ENCODE results near the gene STEAP1.
"Not testable (repeated sequence)": the region's sequence is repeated elsewhere in the genome, so short reads cannot be mapped to it uniquely, and the experiment has no call there.

STEAP1 gene

DNA sequence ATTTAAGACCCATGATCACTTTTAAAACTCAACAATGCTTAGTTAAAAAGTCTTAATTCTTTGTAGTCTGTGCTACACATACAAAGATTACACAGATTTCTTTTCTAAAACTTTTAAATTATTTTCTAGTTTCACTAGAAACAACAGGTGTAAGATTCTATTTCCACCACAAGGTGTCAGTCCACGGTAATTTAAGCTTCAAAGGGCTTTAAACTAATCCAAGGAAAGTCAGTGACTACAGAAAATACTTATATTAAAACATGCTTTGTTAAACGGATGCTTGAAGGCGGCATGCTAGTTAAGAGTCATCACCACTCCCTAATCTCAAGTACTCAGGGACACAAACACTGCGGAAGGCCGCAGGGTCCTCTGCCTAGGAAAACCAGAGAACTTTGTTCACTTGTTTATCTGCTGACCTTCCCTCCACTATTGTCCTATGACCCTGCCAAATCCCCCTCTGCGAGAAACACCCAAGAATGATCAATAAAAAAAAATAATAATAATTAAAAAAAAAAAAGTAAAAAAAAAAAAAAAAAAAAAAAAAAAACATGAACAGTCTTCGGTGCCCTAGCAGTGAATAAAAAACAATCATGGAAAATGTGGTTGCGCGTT is 1.5 kb upstream of the STEAP1 start:
- H3K4me1 ChIP-seq; H3K4me3 ChIP-seq (ENCODE audit: low read depth, low read length); H3K9me3 ChIP-seq; H3K36me3 ChIP-seq; DNase-seq; H3K27me3 ChIP-seq: not testable (repeated sequence)
- TF ChIP-seq, protein P1, sequence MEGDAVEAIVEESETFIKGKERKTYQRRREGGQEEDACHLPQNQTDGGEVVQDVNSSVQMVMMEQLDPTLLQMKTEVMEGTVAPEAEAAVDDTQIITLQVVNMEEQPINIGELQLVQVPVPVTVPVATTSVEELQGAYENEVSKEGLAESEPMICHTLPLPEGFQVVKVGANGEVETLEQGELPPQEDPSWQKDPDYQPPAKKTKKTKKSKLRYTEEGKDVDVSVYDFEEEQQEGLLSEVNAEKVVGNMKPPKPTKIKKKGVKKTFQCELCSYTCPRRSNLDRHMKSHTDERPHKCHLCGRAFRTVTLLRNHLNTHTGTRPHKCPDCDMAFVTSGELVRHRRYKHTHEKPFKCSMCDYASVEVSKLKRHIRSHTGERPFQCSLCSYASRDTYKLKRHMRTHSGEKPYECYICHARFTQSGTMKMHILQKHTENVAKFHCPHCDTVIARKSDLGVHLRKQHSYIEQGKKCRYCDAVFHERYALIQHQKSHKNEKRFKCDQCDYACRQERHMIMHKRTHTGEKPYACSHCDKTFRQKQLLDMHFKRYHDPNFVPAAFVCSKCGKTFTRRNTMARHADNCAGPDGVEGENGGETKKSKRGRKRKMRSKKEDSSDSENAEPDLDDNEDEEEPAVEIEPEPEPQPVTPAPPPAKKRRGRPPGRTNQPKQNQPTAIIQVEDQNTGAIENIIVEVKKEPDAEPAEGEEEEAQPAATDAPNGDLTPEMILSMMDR (IDR thresholded peaks at IDR 0.05; ENCODE audit: low read depth, low read length) = peak; percentile 44

DNA sequence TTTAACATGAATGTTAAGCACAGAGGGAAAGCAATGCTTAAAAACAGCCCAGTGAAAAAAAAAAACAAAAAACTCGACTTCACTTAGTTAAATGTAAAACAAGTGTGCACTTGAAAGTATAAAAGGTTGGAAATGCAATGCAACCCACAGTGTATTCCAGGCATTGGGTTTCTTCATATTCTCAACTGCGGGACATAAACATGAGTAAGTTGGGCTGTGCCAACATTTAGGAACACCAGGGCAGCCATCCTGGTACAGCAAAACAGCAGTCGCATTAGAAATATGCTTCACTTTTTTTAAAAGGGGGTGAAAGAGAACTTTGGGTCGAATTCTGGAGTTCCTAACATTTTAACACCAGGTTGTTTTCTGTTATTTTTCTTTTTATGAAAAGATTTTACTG is 937 bp downstream of the STEAP1 start:
- Histone ChIP-seq H3K4me1 (no peaks in the 10 kb centered on the region), H3K4me3 (ENCODE audit: low read depth, low read length) (no peak overlapping the region), H3K9me3 (no peaks in the 10 kb centered on the region), H3K36me3 (no peaks in the 10 kb centered on the region), H3K27me3 (no peaks in the 10 kb centered on the region)
- TF ChIP-seq, protein P1 (IDR thresholded peaks at IDR 0.05; ENCODE audit: low read depth, low read length) = no peak
- DNase-seq = no peak

DNA sequence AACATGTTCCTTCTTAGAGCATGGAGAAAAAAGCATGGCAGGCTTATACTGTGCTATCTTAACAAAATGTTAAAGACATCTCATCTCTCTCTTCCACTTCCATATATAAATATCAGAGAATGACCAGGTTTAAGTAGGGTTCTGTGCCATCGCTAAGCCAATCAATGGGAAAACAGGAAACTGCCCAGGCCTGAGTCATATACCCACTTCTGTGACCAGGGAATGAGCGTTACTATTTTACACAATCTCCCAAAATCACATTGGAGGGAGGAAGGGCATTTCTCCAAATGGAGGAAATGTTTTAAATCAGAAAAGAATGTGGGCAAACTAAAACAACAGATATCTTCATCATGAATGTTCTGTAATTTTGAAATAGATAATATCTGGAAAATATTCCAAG is 3.1 kb downstream of the STEAP1 start:
- DNase-seq, H3K27me3 ChIP-seq, H3K9me3 ChIP-seq: not testable (repeated sequence)

DNA sequence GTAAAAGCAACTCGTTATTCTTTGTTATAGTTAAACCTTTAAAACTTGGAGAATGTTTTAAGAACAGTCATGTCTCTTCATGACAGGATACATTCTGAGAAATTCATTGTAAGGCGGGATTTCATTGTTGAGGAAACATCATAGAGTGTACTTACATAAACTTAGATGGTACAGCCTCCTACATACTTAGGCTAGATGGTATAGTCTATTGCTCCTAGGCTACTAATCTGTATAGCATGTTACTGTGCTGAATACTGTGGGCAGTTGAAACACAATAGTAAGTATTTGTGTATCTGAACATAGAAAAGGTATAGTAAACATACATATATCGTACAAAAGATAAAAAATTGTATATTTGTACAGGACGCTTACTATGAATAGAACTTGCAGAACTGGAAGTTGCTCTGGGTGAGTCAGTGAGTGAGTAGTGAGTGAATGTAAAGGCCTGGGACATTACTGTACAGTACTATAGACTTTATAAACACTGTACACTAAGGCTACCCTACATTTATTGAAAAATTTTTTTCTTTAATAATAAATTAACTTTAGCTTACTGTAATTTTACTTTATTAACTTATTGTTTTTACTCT is 3.6 kb downstream of the STEAP1 start:
- not testable (repeated sequence) for H3K4me1 ChIP-seq; DNase-seq; H3K36me3 ChIP-seq; H3K27me3 ChIP-seq; H3K4me3 ChIP-seq (ENCODE audit: low read depth, low read length); H3K9me3 ChIP-seq

More for the DNA sequence above, 3.1 kb downstream of the STEAP1 start:
- not testable (repeated sequence) for H3K4me1 ChIP-seq; H3K36me3 ChIP-seq; H3K4me3 ChIP-seq (ENCODE audit: low read depth, low read length)

DNA sequence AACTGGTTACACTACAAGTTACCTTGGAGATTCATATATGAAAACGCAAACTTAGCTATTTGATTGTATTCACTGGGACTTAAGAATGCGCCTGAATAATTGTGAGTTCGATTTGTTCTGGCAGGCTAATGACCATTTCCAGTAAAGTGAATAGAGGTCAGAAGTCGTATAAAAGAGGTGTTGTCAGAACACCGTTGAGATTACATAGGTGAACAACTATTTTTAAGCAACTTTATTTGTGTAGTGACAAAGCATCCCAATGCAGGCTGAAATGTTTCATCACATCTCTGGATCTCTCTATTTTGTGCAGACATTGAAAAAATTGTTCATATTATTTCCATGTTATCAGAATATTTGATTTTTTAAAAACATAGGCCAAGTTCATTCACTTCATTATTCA is 9.3 kb downstream of the STEAP1 start:
- no peaks in the 10 kb centered on the region for H3K9me3 ChIP-seq
- H3K36me3 ChIP-seq = no peaks in the 10 kb centered on the region
- no peaks in the 10 kb centered on the region for H3K27me3 ChIP-seq
- TF ChIP-seq, protein P1 (IDR thresholded peaks at IDR 0.05; ENCODE audit: low read depth, low read length) = no peak
- H3K4me1 ChIP-seq = no peaks in the 10 kb centered on the region
- no peak for DNase-seq
- no peak overlapping the region for H3K4me3 ChIP-seq (ENCODE audit: low read depth, low read length)

DNA sequence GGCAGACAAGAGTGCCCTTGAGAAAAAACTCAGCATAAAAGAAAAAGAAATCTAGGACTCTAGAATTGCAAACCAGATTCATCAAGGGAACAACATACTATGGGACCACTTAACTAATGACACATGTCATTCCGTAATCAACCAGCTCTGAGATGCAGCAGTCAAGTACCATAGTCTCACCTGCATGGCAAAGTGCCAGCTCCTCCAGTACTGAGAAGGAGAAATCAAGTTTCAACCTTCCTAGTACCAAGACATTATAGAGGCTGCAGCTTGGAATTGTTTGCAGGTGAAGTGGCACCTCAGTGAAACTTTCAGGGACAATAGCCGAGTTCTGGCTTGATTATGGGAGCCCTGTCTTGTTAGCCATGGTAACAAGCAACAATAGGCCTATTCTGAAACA is 11.5 kb downstream of the STEAP1 start:
- DNase-seq = no peak
- TF ChIP-seq, protein P1 (IDR thresholded peaks at IDR 0.05; ENCODE audit: low read depth, low read length) = no peak
- H3K9me3 ChIP-seq = no peaks in the 10 kb centered on the region
- no peaks in the 10 kb centered on the region for H3K4me1 ChIP-seq
- H3K4me3 ChIP-seq (ENCODE audit: low read depth, low read length) = no peak overlapping the region
- H3K27me3 ChIP-seq = no peaks in the 10 kb centered on the region
- no peaks in the 10 kb centered on the region for H3K36me3 ChIP-seq

DNA sequence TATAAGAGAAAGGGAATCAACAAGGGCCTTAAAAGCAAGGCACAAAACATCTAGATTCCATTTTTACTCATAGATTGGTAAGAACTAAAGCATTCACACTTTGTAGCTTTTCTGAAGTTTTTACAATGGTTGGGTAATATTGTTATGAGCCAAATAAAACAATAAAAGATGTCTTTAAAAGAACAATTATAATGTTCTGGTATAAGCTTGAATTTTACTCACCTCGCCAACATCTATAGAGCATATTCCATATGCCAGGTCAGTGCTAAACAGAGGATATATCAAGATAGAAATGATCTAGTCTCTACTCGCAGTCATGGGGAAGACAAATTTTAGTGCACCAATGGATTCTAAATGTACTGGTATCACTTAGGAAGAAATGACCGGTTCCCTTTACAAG is 11.9 kb downstream of the STEAP1 start:
- Histone ChIP-seq H3K4me3 (ENCODE audit: low read depth, low read length) (no peak overlapping the region), H3K4me1 (no peaks in the 10 kb centered on the region), H3K36me3 (no peaks in the 10 kb centered on the region), H3K9me3 (no peaks in the 10 kb centered on the region), H3K27me3 (no peaks in the 10 kb centered on the region)
- TF ChIP-seq, protein P1 (IDR thresholded peaks at IDR 0.05; ENCODE audit: low read depth, low read length) = no peak
- DNase-seq = no peak
